GM23338 (cell line): ENCODE data around the gene STAP2.

ENCODE experiments used
- CREB1 ChIP-seq: fragments of 250-450 bp; sonication (Bioruptor Pico); IDR thresholded peaks from 2 replicates; pipeline ENCODE4 v1.5.0; 2020; ENCODE audit warnings: low read depth, mild to moderate bottlenecking, moderate library complexity
- CTCF ChIP-seq, 2 experiments: fragments of 200-600 bp in 1 of 2; sonication (generic) in 1 of 2; conservative IDR thresholded peaks; 2 replicates each; pipeline versions ENCODE4 v1.5.1 to v1.6.1; 2016 to 2017; ENCODE audit warnings: antibody characterized with exemption in 2 of 2, low read depth in 2 of 2, mild to moderate bottlenecking in 2 of 2, moderate library complexity in 1 of 2
- EZH2 ChIP-seq: fragments of 200-600 bp; sonication (generic); IDR thresholded peaks from one replicate; pipeline ENCODE4 v1.8.0; 2017; ENCODE audit warnings: antibody characterized with exemption, mild to moderate bottlenecking, low read depth; ENCODE audit not compliant: unreplicated experiment
- EZH2phosphoT487 ChIP-seq: fragments of 200-600 bp; sonication (generic); IDR thresholded peaks from one replicate; pipeline ENCODE4 v1.8.1; 2018; ENCODE audit warnings: antibody characterized with exemption; ENCODE audit not compliant: unreplicated experiment
- JUNB ChIP-seq: IDR thresholded peaks from one replicate; pipeline ENCODE4 v1.6.1; 2016; ENCODE audit warnings: antibody characterized with exemption; ENCODE audit not compliant: unreplicated experiment
- POLR2AphosphoS5 ChIP-seq: IDR thresholded peaks from 2 replicates; pipeline ENCODE4 v1.6.1; 2016; ENCODE audit warnings: antibody characterized with exemption, low read depth
- ZNF114 ChIP-seq: fragments of 250-450 bp; sonication (Bioruptor Pico); IDR thresholded peaks from 2 replicates; pipeline ENCODE4 v1.5.0; 2020; ENCODE audit warnings: mild to moderate bottlenecking, moderate library complexity
- ZNF331 ChIP-seq: fragments of 250-450 bp; sonication (Bioruptor Pico); IDR thresholded peaks from 2 replicates; pipeline ENCODE4 v1.5.0; 2020; ENCODE audit warnings: low read depth, mild to moderate bottlenecking, moderate library complexity
- TF ChIP-seq, protein P1 (sequence below): IDR thresholded peaks from one replicate; pipeline ENCODE4 v1.6.1; 2018; ENCODE audit warnings: antibody characterized with exemption; ENCODE audit not compliant: unreplicated experiment
- TF ChIP-seq, protein P2 (sequence below): IDR thresholded peaks from 2 replicates; pipeline ENCODE4 v1.6.1; 2016; ENCODE audit warnings: antibody characterized with exemption
- TF ChIP-seq, protein P3 (sequence below): fragments of 250-450 bp; sonication (Bioruptor Pico); IDR thresholded peaks from 2 replicates; pipeline ENCODE4 v1.5.0; 2020; ENCODE audit warnings: mild to moderate bottlenecking, moderate library complexity

DNA sequence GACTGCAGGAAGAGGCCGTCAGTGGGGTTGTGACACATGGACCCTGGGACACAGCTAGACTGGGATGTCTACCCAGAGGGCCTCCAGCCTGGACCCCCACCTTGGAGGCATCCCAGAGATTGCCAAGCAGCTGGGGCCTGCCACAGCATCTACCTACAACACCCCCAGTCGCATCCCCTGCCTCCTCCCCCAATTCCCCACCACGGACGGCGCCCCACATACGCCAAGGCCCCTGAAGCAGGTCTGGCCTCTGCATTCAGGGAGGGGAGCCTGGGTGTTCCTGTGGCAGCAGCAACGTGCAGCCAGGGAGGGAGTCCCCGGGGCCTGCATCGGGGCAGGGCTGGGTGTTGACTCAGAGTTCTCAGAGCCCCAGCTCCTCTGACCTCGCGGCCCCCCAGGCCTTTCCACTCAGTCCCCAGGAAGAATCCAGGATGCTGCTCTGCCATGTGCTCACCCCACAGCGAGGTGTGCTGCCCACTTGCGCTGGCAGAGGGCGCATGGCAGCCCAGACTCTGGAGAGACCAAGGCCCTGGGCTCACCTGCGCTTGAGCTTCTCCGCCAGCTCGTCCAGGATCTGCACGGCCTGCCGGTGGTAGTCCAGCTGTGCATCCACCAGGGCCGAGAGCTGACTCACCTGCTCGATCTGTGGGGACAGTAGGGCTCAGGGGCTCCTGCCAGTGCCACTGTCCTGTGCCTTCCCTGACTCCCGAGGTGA is 24.4 kb upstream of the STAP2 start:
- TF ChIP-seq CTCF (conservative IDR thresholded peaks at IDR 0.05; ENCODE audit: low read depth in 2 of 2), result peak; percentile 40 to 62; a peak in 3 of 4 replicates
- TF ChIP-seq EZH2, result no peak
- TF ChIP-seq, protein P1, sequence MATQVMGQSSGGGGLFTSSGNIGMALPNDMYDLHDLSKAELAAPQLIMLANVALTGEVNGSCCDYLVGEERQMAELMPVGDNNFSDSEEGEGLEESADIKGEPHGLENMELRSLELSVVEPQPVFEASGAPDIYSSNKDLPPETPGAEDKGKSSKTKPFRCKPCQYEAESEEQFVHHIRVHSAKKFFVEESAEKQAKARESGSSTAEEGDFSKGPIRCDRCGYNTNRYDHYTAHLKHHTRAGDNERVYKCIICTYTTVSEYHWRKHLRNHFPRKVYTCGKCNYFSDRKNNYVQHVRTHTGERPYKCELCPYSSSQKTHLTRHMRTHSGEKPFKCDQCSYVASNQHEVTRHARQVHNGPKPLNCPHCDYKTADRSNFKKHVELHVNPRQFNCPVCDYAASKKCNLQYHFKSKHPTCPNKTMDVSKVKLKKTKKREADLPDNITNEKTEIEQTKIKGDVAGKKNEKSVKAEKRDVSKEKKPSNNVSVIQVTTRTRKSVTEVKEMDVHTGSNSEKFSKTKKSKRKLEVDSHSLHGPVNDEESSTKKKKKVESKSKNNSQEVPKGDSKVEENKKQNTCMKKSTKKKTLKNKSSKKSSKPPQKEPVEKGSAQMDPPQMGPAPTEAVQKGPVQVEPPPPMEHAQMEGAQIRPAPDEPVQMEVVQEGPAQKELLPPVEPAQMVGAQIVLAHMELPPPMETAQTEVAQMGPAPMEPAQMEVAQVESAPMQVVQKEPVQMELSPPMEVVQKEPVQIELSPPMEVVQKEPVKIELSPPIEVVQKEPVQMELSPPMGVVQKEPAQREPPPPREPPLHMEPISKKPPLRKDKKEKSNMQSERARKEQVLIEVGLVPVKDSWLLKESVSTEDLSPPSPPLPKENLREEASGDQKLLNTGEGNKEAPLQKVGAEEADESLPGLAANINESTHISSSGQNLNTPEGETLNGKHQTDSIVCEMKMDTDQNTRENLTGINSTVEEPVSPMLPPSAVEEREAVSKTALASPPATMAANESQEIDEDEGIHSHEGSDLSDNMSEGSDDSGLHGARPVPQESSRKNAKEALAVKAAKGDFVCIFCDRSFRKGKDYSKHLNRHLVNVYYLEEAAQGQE, result no peak
- no peak for TF ChIP-seq JUNB
- no peak for TF ChIP-seq ZNF331 (CRISPR knock-in tag)
- no peak for TF ChIP-seq EZH2phosphoT487
- TF ChIP-seq, protein P2, sequence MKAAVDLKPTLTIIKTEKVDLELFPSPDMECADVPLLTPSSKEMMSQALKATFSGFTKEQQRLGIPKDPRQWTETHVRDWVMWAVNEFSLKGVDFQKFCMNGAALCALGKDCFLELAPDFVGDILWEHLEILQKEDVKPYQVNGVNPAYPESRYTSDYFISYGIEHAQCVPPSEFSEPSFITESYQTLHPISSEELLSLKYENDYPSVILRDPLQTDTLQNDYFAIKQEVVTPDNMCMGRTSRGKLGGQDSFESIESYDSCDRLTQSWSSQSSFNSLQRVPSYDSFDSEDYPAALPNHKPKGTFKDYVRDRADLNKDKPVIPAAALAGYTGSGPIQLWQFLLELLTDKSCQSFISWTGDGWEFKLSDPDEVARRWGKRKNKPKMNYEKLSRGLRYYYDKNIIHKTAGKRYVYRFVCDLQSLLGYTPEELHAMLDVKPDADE, result no peak
- TF ChIP-seq POLR2AphosphoS5, result peak; percentile 28; the same call in 1 of the 2 replicates
- no peak for TF ChIP-seq CREB1
- TF ChIP-seq, protein P3, sequence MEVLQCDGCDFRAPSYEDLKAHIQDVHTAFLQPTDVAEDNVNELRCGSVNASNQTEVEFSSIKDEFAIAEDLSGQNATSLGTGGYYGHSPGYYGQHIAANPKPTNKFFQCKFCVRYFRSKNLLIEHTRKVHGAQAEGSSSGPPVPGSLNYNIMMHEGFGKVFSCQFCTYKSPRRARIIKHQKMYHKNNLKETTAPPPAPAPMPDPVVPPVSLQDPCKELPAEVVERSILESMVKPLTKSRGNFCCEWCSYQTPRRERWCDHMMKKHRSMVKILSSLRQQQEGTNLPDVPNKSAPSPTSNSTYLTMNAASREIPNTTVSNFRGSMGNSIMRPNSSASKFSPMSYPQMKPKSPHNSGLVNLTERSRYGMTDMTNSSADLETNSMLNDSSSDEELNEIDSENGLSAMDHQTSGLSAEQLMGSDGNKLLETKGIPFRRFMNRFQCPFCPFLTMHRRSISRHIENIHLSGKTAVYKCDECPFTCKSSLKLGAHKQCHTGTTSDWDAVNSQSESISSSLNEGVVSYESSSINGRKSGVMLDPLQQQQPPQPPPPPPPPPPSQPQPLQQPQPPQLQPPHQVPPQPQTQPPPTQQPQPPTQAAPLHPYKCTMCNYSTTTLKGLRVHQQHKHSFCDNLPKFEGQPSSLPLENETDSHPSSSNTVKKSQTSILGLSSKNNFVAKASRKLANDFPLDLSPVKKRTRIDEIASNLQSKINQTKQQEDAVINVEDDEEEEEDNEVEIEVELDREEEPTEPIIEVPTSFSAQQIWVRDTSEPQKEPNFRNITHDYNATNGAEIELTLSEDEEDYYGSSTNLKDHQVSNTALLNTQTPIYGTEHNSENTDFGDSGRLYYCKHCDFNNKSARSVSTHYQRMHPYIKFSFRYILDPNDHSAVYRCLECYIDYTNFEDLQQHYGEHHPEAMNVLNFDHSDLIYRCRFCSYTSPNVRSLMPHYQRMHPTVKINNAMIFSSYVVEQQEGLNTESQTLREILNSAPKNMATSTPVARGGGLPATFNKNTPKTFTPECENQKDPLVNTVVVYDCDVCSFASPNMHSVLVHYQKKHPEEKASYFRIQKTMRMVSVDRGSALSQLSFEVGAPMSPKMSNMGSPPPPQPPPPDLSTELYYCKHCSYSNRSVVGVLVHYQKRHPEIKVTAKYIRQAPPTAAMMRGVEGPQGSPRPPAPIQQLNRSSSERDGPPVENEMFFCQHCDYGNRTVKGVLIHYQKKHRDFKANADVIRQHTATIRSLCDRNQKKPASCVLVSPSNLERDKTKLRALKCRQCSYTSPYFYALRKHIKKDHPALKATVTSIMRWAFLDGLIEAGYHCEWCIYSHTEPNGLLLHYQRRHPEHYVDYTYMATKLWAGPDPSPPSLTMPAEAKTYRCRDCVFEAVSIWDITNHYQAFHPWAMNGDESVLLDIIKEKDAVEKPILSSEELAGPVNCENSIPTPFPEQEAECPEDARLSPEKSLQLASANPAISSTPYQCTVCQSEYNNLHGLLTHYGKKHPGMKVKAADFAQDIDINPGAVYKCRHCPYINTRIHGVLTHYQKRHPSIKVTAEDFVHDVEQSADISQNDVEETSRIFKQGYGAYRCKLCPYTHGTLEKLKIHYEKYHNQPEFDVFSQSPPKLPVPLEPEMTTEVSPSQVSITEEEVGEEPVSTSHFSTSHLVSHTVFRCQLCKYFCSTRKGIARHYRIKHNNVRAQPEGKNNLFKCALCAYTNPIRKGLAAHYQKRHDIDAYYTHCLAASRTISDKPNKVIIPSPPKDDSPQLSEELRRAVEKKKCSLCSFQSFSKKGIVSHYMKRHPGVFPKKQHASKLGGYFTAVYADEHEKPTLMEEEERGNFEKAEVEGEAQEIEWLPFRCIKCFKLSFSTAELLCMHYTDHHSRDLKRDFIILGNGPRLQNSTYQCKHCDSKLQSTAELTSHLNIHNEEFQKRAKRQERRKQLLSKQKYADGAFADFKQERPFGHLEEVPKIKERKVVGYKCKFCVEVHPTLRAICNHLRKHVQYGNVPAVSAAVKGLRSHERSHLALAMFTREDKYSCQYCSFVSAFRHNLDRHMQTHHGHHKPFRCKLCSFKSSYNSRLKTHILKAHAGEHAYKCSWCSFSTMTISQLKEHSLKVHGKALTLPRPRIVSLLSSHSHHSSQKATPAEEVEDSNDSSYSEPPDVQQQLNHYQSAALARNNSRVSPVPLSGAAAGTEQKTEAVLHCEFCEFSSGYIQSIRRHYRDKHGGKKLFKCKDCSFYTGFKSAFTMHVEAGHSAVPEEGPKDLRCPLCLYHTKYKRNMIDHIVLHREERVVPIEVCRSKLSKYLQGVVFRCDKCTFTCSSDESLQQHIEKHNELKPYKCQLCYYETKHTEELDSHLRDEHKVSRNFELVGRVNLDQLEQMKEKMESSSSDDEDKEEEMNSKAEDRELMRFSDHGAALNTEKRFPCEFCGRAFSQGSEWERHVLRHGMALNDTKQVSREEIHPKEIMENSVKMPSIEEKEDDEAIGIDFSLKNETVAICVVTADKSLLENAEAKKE, result no peak
- TF ChIP-seq ZNF114 (CRISPR knock-in tag), result no peak
